Measurements from ENCODE around the gene CHCHD1.

DNA sequence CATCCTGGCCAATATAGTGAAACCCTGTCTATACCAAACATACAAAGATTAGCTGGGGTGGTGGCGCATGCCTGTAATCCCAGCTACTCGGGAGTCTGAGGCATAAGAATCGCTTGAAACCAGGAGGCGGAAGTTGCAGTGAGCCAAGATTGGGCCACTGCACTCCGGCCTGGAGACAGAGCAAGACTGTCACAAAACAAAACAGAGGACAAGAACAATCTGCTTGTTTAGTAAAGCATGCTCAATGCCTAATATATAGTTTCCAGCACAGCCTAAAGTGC, 39.5 kb upstream of the CHCHD1 start:
- TF ChIP-seq, protein P1, sequence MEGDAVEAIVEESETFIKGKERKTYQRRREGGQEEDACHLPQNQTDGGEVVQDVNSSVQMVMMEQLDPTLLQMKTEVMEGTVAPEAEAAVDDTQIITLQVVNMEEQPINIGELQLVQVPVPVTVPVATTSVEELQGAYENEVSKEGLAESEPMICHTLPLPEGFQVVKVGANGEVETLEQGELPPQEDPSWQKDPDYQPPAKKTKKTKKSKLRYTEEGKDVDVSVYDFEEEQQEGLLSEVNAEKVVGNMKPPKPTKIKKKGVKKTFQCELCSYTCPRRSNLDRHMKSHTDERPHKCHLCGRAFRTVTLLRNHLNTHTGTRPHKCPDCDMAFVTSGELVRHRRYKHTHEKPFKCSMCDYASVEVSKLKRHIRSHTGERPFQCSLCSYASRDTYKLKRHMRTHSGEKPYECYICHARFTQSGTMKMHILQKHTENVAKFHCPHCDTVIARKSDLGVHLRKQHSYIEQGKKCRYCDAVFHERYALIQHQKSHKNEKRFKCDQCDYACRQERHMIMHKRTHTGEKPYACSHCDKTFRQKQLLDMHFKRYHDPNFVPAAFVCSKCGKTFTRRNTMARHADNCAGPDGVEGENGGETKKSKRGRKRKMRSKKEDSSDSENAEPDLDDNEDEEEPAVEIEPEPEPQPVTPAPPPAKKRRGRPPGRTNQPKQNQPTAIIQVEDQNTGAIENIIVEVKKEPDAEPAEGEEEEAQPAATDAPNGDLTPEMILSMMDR (conservative IDR thresholded peaks at IDR 0.05; ENCODE audit: low read depth, low read length), result no peak
- TF ChIP-seq EZH2 (IDR thresholded peaks at IDR 0.05; ENCODE audit: low read length, unreplicated experiment), result no peak

All from PC-3 (cell line).